RPMI7951 (cell line): ENCODE data around the gene DGKB. TPM values are rescaled to one million over a fixed set of nuclear protein-coding genes. Genes with fewer than 3 reads are reported as not detected.

Source experiments
- DNase-seq: peaks from one replicate; pipeline ENCODE4 v3.0.0-alpha.2; 2012; ENCODE audit warnings: low read depth
- total RNA-seq: library from RNA; depleted of rRNA; stranded (reverse); fragments of >200 nt; shearing (Covaris generic); gene quantifications from 2 replicates; pipeline ENCODE4 v1.2.3, GENCODE V29; 2014

The DGKB gene
- total RNA-seq, 1 experiment from 2014 or later = not detected

DNA sequence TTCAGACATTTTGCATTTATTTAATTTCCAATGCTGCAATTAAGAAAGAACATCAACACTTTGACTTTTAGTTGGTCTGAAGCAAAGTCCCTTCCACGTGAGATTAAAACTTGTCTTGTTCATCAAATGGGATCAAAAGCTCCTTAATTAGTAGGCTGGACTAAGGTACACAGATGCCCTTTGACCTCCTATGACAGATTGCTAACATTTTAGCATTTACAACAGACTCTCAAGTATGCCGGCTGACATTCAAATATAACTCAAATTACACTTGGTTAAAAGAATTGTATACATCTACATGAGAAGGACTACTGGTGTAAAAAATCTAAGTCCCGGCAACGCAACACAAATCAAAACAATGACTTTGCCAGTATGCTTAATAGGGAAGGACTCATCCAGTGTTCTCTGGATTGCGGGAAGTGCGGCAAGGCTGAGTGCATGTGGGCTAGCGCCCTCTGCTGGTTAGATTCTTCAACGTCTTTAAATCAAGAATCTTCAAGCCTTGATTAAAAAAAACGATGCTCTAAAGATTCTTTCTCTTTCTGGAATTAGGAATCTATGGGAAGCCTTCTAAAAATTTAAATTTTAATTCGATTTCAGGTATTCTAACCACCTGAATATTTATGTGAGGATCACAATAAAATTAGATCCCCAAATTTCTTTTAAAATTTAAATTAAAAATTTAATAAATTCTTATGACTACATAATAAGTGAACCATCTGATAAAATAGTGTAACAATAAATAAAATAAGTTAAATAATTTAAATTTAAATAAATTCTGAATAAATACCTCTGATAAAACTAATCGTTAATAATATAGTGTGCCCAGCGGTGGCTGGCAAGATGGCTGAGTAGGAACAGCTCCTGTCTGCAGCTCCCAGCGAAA is 444.7 kb downstream of the DGKB start:
- DNase-seq = peak; percentile 76

DNA sequence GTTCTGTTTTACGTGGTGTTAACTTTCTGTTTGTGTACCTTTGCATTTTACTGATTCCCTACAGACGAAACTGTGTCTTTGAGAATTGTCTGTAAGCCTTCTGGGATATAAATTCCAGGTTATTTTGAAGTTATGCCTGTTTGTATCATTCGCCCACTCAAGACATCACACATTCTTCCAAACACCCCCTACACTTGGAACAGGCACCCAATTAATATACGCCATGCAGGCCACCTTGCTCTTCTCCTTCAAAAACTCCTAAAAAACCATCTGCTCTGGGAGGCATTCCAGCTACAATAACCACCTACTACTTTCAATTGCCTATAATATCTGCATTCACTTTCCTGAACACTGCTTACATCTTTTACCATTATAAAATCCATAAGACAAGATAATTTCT is 453.3 kb downstream of the DGKB start:
- no peak for DNase-seq

DNA sequence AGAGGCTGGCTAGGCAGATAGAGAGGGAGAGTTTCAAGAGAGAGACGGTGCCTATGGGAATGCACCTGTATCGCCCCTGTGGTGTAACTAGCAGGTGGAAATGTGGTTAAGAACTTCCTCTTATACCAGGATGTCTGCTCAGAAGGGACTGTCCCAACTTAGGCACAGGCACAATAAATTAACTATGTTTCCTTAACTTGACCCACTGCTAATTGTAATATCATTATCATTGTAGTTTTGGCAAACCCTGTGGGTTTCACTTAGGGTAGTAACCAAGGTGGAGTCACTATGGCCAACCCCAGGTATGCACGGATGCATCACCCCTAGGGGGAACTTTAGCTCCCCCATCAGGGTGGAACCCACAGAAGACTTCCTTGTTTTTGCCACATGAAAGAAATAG is 455.7 kb downstream of the DGKB start:
- no peak for DNase-seq

DNA sequence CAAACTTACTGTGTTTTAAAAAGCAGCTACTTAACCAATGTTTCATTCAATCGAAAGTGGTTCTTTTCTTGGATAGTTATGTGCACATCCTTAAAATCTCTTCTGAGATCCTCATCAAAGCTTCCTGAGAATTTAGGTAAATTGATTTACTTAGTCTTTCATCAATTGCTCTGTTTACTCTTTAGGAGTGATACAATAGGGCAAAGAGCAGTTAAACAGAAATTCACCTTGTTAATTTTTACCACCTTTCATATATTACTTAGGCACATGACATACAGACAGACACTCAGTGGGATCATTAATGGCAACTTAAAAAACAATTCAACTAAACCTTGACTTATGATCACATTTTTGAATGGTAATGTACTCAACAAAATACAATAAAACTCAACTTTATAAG is 456.3 kb downstream of the DGKB start:
- no peak for DNase-seq

DNA sequence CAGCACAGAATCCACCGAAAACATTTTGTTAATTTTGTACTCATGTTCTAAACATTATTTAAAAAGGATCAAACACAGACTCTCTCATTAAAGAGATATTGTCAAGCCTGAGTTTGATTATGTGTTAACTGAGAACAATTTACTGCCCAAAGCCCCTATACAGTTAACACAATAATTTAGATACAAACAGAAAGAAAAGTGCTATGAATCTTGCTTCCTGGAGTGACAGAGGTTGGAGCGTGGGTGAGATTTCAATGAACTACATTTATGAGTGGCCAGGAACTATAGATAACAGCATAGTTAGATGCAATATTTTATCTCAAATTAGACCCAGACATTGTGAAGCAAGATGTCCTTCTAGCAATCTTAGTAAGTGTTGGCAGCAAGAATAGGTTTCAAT is 464.2 kb downstream of the DGKB start:
- DNase-seq = no peak

DNA sequence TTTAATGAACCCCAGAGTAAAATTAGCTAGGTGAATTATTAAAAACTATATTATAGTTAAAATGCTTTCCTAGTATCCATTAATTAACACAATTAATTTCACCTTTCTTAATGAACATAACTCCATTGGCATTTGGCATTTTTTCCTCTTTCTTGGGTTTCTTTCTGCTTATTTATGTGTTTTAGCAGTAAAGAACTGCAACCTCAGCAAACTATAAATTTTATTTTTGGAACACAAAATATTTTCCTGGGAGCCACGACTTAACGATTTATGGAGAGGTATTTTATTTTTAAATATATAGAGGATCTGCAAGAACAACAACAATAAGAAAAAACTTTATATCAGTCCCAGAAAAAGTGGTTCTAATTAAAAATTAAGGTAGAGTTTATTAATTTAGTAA is 465.7 kb downstream of the DGKB start:
- DNase-seq = no peak

DNA sequence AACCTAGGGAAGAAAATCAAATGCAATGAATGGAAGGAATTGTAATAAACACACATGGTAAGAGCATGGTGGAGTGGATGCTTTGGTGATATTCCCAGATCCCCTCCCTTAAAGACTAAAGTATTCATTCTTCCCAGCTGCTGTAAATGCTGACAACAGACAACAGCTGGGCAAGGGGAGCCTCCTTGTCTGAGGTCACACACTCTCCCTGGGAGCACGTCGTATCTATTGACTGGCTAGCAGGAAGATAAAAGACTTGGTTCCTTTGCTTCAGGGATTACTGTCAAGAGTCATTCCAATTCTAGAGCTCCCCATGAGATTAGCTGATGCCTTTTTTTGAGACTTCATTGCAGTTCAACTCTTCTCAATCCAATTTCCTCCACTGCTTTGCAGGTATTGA is 469.6 kb downstream of the DGKB start:
- DNase-seq = no peak

DNA sequence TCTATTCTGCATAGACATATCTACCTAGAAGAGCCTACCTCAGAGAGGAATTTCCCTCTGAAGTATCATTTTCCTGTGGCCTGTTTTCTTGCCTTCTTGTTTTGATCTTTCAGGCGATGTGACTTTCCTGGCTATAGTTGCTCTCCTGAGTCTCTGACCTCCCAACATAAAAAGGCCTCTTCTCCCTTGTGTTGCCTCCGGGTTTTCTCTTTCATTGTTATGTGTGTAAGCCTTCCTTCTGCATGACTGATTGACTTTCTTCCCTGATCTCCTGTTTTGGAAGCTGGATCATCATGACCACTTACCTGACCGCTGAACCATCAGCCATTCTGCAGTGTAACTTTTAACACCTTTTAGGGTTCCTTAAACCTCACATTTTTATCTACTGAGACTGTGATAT is 471.6 kb downstream of the DGKB start:
- DNase-seq = no peak

DNA sequence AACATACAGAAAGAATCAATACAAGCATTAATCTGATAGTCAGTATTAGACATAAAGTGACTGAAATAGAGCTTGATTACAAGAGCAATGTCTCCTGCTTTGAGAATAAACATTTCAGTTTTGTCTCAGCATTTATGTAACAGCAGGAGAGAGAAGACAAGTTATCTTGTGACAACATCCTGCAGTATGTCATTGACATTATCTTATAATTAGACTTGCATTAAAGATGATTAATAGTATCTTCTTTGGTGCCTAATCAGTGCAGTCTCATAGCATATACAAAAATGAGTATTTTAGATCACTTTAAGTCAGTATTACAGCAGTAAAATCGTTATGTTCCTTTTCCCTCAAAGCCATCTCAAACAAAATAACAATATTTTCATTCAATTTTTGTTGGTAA is 477.0 kb downstream of the DGKB start:
- DNase-seq = no peak

DNA sequence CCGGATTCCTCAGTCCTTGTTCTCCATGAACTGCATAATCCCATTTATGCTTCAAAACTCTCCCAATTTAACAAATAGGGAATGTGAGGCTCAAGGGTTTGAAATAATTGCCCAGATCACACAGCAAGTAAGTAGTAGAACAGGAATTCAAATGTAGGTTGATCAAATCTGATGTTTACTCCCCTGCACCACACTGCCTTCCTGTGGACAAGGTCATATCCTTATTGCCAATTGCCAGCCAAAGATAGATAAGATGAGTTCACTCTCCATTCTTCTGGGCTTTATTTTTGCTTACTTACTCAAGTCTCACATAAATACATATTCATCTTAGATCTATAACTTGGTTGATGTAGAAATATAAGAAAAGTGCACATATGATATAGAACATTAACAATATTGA is 477.9 kb downstream of the DGKB start:
- no peak for DNase-seq

DNA sequence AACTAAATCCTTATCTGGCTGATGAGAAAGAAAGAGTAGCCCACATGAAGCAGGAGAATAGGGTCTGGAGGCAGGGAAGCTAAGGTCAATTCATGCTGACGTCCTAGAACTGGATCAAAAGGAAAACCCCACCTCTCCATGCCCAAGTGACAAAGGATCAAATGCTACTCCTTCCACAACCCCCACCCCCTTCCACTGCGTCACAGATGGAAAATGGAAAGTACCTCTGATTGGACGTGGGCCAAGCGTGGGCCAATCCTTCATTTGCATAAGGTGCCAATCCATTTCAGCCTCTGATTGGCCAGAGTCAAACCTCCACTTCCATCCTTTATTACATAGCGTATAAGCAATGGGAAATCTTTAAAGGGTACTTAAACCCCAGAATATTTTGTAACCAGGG is 481.8 kb downstream of the DGKB start:
- DNase-seq = no peak

DNA sequence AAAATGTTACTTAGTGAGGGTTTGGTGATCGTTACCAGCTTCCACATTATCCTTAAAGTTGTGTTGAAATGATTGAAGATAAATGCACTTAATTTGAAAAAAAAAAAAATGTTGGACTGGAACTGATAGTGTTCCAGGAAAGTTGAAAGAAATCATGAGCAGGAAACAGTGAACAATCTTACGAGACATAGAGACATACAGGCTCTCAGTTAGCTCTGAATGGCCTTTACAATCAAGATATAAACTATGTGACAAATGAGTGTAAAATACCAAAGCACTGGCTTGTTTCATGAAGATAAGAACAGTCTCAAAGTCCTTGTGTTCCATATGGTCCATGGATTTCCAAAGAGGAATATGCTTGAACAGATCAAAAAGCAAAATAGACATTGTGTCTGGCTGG is 483.0 kb downstream of the DGKB start:
- DNase-seq = no peak

DNA sequence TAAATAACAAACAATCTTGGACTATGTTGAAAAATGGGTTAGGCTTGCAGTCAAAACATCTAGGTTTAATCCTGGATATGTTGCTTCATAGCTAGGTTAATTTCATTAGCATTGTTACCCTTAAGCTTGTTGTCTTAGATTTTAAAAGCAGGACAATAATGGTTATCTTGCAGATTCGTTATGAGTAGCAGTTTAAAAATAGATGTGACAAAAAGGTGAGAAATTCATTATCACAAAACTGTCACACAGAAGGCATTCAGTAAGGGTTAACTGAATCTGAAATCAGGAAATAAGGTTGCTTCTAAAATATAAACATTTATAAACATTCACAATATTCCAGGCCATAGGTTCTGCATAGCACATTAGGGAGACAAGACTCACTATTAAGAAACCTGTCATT is 483.9 kb downstream of the DGKB start:
- no peak for DNase-seq

DNA sequence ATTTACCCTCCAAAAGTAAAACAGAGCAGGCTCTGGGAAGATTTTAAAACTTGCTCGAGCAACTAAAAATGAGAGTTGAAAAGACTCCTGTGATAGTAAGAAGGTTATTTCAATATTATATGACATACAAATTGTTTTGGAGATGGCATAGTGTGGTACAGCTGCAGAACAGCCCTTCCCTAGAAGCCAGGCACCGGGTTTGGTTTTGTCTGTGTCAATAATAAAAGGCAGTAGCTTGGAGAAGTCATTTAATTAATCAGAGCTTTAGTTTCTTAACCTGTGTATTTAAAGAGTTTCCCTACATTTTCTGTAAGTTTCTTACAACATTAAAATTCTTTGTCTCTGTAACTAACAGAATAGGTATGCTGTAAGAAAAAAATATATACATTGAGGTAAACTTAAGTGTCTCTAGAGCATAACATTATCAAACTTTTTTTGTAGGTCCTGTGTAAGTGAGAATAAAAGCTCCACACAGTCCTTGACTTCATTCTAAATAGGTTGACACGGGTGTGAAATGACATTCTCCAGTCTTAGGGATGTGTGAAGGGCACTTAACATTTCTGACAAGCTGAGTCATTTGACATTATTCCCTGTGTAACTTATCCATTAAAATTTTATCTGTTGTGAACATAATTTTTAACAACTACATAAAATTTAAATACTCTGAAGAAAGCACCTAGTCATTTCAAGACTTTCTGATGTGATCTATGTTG is 488.1 kb downstream of the DGKB start:
- DNase-seq = no peak

DNA sequence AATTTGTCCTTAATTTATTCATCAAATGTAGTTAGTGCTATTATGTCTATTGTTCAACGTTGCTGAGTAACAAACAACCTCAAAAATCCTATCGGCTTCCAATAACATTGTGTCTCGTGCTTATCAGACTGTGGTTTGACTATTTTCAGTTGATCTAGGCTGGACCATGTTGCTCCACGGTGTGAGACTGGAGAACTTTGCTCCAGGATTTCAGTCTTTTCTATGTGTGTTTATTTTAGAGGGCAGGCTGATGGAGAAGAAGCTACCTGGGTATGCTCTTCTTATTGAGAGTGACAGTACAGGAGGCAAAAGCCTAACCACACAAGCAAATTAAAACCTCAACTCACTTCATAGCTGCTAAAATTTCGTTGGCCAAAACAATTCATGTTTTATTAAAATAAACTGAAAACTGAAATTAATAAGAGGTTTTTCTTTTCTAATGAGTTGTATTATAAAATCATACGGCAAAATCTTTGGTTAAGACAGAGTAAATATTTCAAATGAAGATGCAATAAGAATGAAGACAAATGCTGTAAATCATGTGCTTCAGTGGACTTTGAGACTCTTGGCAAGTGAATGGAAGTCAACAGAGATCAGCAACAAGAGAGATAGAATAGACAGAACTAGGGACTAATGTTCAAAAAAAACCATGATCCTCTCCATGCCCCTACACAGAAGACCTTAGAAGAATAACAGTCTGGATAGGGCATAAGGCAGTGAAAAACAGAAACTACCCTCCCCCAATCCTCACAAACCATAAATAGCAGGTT is 495.1 kb downstream of the DGKB start:
- DNase-seq = no peak

DNA sequence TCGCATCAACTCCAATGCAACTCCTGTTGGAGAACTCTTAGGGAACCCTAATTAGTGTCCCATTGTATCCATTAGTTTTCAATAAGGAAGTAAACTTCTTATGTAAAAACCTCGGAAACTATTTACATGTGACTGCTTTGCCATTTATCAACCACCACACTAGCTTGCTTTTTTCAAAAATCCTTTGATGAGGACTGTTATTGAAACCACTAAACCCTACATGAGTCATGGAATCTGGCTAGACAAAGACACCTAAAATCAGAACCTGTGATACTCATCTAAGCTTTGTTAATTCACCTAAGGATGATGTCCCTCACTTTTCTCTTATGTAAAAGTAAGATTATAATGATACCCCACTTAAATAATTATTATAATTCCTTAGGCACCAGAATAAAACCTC is 499.0 kb downstream of the DGKB start:
- no peak for DNase-seq

DNA sequence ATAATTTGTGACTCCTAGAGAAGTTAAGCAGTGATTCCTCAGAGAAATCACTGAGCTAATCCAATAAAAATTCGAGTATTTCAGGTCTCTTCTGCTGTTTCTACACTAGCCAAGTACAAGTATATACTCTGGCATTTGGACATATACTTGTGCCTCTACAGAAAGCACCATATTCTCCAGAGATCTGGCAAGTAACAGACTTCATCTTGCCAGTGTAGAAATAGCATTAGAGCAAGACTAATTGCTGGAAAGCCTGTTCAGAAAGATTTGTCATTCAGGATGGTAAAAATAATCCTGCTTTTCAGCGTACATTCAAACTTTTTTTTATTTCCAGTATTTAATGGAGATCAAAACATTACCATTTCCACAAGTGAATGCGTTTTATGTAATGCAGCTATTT is 502.3 kb downstream of the DGKB start:
- DNase-seq = no peak

DNA sequence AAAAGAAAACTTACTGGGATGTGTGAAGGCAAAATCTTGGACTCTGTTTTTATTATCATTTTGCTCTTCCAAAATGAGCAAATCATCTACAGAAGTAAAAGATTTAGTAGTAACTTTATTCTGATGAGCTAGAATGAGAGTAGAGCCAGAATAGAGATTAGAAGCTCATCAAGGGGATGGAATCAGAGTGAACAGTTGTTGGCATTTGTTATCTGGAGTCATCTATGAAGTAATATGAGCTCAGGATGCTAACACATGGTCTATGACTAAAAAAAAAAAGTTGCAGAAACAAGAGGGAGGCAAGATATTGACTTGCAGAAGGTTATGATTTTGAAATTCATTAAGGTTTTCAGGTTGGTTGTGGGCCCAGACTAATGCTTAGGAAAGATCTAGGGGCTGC is 504.0 kb downstream of the DGKB start:
- DNase-seq = no peak

DNA sequence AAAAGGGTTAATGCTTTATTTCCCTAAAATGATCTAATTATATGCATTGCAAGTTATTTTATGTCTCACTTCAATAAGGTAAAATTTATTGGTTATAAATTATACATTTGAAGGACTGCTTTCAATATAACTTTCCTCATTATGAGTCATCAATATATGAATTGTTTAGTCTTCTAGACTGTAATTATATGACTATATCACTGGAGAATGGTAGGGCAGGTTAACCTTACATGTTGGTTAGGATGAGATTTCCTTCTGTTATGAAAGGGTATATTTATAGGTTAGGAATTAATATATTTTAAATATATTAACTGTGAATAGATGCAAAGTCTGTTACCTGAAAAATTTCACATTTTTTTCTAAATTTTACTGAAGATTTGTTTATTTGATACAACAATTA is 506.7 kb downstream of the DGKB start:
- DNase-seq = no peak

DNA sequence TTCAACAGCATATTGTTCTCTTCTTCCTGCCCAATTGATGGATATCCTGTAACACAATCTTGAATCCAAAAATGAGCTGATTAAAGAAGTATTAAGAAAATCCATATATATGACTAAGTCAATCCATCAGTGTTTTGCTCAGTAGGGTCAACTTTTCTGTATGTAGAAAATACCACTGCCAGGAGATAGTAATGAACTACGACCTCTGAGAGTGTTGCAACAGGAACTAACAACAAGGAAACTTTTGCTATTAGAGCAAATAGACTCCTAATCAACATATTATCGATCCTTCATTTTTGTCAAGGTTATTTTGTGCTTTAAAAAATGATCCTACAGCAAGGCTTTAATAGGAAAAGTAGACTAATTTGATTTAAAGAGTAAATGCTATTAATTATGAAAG is 507.8 kb downstream of the DGKB start:
- no peak for DNase-seq

DNA sequence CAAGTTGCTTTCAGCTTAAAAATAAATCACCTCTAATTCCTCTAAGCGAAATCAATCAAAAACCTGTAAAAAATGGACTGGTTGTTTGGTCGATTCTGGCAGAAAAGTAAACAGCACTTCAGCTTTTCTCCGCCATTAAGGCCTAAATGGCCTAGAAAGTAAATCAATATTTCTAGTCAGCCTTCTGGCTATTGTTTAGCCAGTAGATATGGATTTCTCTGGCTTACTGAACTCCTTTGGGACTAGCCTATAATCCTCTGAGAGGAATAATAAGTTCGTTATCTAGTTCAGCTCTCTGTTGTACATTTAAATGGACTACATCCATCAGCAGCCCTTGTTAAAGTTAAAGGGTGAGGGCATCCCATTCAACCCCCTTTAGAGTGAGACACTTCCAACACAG is 513.0 kb downstream of the DGKB start:
- DNase-seq = no peak

DNA sequence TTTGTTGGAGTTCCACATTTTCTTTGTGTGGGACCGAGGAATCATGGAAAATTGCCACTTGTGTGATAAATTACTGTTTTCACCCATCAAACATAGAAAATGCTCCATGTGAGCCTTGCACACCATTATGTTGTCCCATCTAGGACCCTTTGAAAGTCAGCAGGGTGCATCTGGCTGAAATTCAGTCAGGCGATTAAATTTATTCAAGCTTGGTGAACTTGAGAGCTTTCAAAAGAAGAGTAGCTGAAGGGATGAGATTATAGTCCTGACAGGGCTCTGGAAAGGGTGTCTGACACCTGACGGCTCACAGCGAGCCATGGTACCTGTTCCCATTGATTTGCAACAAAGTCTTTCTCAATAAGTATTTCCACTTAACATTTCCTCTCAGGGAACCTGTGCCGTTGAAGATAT is 513.4 kb downstream of the DGKB start:
- no peak for DNase-seq

DNA sequence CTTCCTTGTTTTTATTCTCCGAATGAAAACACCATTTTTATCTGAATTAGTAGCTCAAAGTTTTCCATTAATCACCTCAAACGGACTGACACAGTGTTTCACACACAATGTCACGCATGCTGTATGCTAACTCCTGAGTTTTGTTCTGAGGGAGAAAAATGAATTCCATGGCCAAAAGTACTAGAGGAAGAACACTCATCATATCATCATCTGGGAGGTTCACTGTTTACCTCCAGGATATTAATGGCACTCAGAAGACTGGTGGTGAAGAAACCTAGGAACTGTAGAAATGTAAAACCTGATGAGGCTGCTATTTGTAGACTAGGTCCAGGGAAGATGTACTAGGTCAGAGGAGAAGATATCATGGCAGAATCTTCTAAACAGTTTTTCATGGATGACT is 517.5 kb downstream of the DGKB start:
- no peak for DNase-seq
